HL-60 (cell line): ENCODE results near the gene THSD7B.

Experiments used
- DNase-seq, 2 experiments: peaks; one replicate each; pipeline ENCODE4 v3.0.0-alpha.2; 2010 to 2020; ENCODE audit warnings: low read depth in 1 of 2, low spot score in 1 of 2
- H3K27ac ChIP-seq: fragments of 250-450 bp; sonication (Bioruptor Pico); replicated peaks from 2 replicates; pipeline ENCODE4 v1.5.1; 2020; ENCODE audit warnings: mild to moderate bottlenecking, moderate library complexity
- H3K27me3 ChIP-seq: fragments of 250-450 bp; sonication (Bioruptor Pico); 2 replicates; pipeline ENCODE4 v1.5.1; 2021; ENCODE audit warnings: mild to moderate bottlenecking, moderate library complexity; ENCODE audit not compliant: insufficient read depth, poor library complexity, severe bottlenecking
- H3K4me3 ChIP-seq: replicated peaks from 2 replicates; pipeline ENCODE4 v1.5.1; 2011; ENCODE audit warnings: mild to moderate bottlenecking, control low read depth, low read length; ENCODE audit not compliant: insufficient read depth
- GABPA ChIP-seq: IDR thresholded peaks from 2 replicates; pipeline ENCODE4 v1.6.1; 2012; ENCODE audit warnings: low read depth
- POLR2AphosphoS5 ChIP-seq: IDR thresholded peaks from 2 replicates; pipeline ENCODE4 v1.6.1; 2012; ENCODE audit warnings: low read depth
- REST ChIP-seq: IDR thresholded peaks from 2 replicates; pipeline ENCODE4 v1.6.1; 2012; ENCODE audit warnings: low read depth; ENCODE audit not compliant: insufficient replicate concordance
- SPI1 ChIP-seq: IDR thresholded peaks from 2 replicates; pipeline ENCODE4 v1.6.1; 2012; ENCODE audit warnings: low read depth, mild to moderate bottlenecking, borderline replicate concordance
- TF ChIP-seq, protein P1 (sequence below): IDR thresholded peaks from one replicate; pipeline ENCODE4 v1.5.1; 2011; ENCODE audit warnings: low read length, control low read depth, inconsistent platforms; ENCODE audit not compliant: insufficient read depth

Gene THSD7B

GRCh38 chr2:137233091-137233490, 467.7 kb downstream of the THSD7B start:
- DNase-seq = no peak
- TF ChIP-seq GABPA = no peak
- TF ChIP-seq POLR2AphosphoS5 = no peak
- TF ChIP-seq, protein P1, sequence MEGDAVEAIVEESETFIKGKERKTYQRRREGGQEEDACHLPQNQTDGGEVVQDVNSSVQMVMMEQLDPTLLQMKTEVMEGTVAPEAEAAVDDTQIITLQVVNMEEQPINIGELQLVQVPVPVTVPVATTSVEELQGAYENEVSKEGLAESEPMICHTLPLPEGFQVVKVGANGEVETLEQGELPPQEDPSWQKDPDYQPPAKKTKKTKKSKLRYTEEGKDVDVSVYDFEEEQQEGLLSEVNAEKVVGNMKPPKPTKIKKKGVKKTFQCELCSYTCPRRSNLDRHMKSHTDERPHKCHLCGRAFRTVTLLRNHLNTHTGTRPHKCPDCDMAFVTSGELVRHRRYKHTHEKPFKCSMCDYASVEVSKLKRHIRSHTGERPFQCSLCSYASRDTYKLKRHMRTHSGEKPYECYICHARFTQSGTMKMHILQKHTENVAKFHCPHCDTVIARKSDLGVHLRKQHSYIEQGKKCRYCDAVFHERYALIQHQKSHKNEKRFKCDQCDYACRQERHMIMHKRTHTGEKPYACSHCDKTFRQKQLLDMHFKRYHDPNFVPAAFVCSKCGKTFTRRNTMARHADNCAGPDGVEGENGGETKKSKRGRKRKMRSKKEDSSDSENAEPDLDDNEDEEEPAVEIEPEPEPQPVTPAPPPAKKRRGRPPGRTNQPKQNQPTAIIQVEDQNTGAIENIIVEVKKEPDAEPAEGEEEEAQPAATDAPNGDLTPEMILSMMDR = no peak
- no peak for TF ChIP-seq SPI1

GRCh38 chr2:137237055-137237454, 471.7 kb downstream of the THSD7B start:
- no peak for DNase-seq
- H3K27me3 ChIP-seq = no peaks in the 10 kb centered on the region
- H3K4me3 ChIP-seq = no peak overlapping the region
- TF ChIP-seq REST = no peak
- TF ChIP-seq SPI1 = no peak
- TF ChIP-seq, protein P1 = no peak
- TF ChIP-seq GABPA = no peak
- TF ChIP-seq POLR2AphosphoS5 = no peak
- H3K27ac ChIP-seq = no peak overlapping the region

More at GRCh38 chr2:137233091-137233490, 467.7 kb downstream of the THSD7B start:
- Histone ChIP-seq H3K4me3 (no peak overlapping the region), H3K27ac (no peak overlapping the region), H3K27me3 (no peaks in the 10 kb centered on the region)

DNA sequence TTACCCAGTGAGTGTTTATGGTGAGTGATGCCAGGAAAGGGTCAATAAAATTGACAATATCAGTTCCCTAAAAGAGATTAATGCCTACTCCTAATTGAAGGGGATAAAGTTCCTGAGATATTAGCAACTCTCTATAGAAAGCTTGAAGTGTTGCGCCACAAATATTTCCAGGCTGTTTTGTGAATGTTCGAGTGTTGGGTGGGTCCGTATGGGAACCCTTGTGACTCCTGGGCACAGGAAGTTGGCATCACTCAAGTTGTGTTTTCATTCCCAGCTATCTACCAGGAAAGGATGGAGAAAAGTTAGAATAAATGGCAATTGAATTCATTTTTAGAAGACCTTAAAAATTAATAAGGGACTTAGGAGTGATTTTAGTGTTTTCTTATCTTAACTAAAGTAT, 472.7 kb downstream of the THSD7B start:
- no peak for TF ChIP-seq REST
- TF ChIP-seq GABPA = no peak
- TF ChIP-seq, protein P1 = no peak
- TF ChIP-seq SPI1 = no peak
- TF ChIP-seq POLR2AphosphoS5 = no peak
- Histone ChIP-seq H3K27me3 (no peaks in the 10 kb centered on the region), H3K4me3 (no peak overlapping the region), H3K27ac (no peak overlapping the region)
- no peak for DNase-seq
